Caco-2 (cell line): Measurements from ENCODE around the gene PLCB4. TPM values are rescaled to one million over a fixed set of nuclear protein-coding genes. Genes with fewer than 3 reads are reported as not detected.

ENCODE experiments used
- BruUV-seq: library from RNA; stranded (reverse); fragments of 400-500 nt; replicated peaks from 2 replicates; lab custom pipeline; 2021; lab: Mats Ljungman, UMichigan
- CTCF ChIA-PET: fragments of 300-600 bp; sonication (Branson Sonifier 250); formaldehyde crosslinking; loops from one replicate; lab custom pipeline; 2022; ENCODE audit warnings: antibody characterized with exemption; lab: Charles Lee
- POLR2A ChIA-PET: fragments of 300-600 bp; sonication (Branson Sonifier 250); formaldehyde crosslinking; loops from one replicate; lab custom pipeline; 2022; ENCODE audit warnings: antibody characterized with exemption; lab: Charles Lee
- DNase-seq, 2 experiments: peaks; one replicate each; pipeline versions ENCODE4 v3.0.0 to v3.0.0-alpha.2; 2020 to 2022
- H3K27me3 ChIP-seq: replicated peaks from 2 replicates; pipeline ENCODE4 v1.6.0; 2011; ENCODE audit warnings: low read length; ENCODE audit not compliant: control insufficient read depth, insufficient read depth
- H3K36me3 ChIP-seq: 2 replicates; pipeline ENCODE4 v1.5.1; 2011; ENCODE audit warnings: low read length; ENCODE audit not compliant: control insufficient read depth, insufficient read depth
- H3K4me1 ChIP-seq: fragments of 250-450 bp; sonication (Bioruptor Pico); 2 replicates; pipeline ENCODE4 v1.5.1; 2020; ENCODE audit warnings: mild to moderate bottlenecking
- H3K4me3 ChIP-seq: 2 replicates; pipeline ENCODE4 v1.5.1; 2011; ENCODE audit warnings: low read depth, mild to moderate bottlenecking, control low read depth, low read length
- H3K9me3 ChIP-seq: fragments of 250-450 bp; sonication (Bioruptor Pico); 2 replicates; pipeline ENCODE4 v1.5.1; 2020; ENCODE audit warnings: mild to moderate bottlenecking, moderate library complexity
- H3K27ac Mint-ChIP-seq: one replicate; pipeline ENCODE4 v1.8.0; 2022; ENCODE audit warnings: mixed read lengths; ENCODE audit not compliant: unreplicated experiment
- H3K27me3 Mint-ChIP-seq: one replicate; pipeline ENCODE4 v1.8.0; 2022; ENCODE audit warnings: mixed read lengths; ENCODE audit not compliant: insufficient read depth, unreplicated experiment
- H3K36me3 Mint-ChIP-seq: one replicate; pipeline ENCODE4 v1.8.0; 2022; ENCODE audit warnings: mild to moderate bottlenecking, mixed read lengths; ENCODE audit not compliant: insufficient read depth, unreplicated experiment
- H3K4me1 Mint-ChIP-seq: one replicate; pipeline ENCODE4 v1.8.0; 2022; ENCODE audit warnings: low read depth, mixed read lengths; ENCODE audit not compliant: unreplicated experiment
- H3K4me3 Mint-ChIP-seq: one replicate; pipeline ENCODE4 v1.8.0; 2022; ENCODE audit warnings: mild to moderate bottlenecking, moderate library complexity, mixed read lengths; ENCODE audit not compliant: unreplicated experiment
- H3K9me3 Mint-ChIP-seq: one replicate; pipeline ENCODE4 v1.8.0; 2022; ENCODE audit warnings: mixed read lengths; ENCODE audit not compliant: unreplicated experiment
- CTCF ChIP-seq, 2 experiments: fragments of 200-600 bp in 1 of 2; IDR thresholded peaks; 1 replicate in 1 of 2; 2 replicates in 1 of 2; pipeline versions ENCODE4 v1.5.1 to v1.8.0; 2011 to 2022; ENCODE audit warnings: antibody characterized with exemption in 1 of 2, control low read depth in 1 of 2, inconsistent platforms in 1 of 2, low read depth in 1 of 2, low read length in 1 of 2, mild to moderate bottlenecking in 1 of 2, moderate library complexity in 1 of 2; ENCODE audit not compliant: insufficient read depth in 1 of 2, severe bottlenecking in 1 of 2, unreplicated experiment in 1 of 2
- intact Hi-C: fragments of 100-400 bp; cut with micrococcal nuclease; formaldehyde crosslinking; loops from one replicate; pipeline ENCODE4 v1.10.0; 2022; ENCODE audit not compliant: unreplicated experiment
- total RNA-seq: library from RNA; stranded (reverse); gene quantifications from 2 replicates; pipeline ENCODE4 v1.2.3, GENCODE V29; 2022

PLCB4 gene
- total RNA-seq, 1 experiment from 2014 or later: 3.0 TPM

- no peaks in the 10 kb centered on the region for H3K4me1 Mint-ChIP-seq
- no peaks in the 10 kb centered on the region for H3K9me3 Mint-ChIP-seq
- no peak overlapping the region for H3K4me3 Mint-ChIP-seq
- CTCF ChIA-PET: no interaction called here
- intact Hi-C loops: no loop called here
- H3K27ac Mint-ChIP-seq: no peak overlapping the region
- Histone ChIP-seq H3K36me3 (no peaks in the 10 kb centered on the region), H3K27me3 (no peaks in the 10 kb centered on the region), H3K9me3 (no peaks in the 10 kb centered on the region), H3K4me1 (no peaks in the 10 kb centered on the region; the same call in 1 of the 2 replicates), H3K4me3 (no peak overlapping the region)
- H3K36me3 Mint-ChIP-seq: no peaks in the 10 kb centered on the region
- no TSS peak for BruUV-seq
- TF ChIP-seq CTCF (IDR thresholded peaks at IDR 0.05; ENCODE audit: insufficient read depth in 1 of 2, low read depth in 1 of 2, low read length in 1 of 2, severe bottlenecking in 1 of 2, unreplicated experiment in 1 of 2): no peak
- DNase-seq: no peak
- H3K27me3 Mint-ChIP-seq: peaks cover 3% of the 10 kb centered on the region
- POLR2A ChIA-PET: no interaction called here
Measured at GRCh38 chr20:9198460-9198859, 129.6 kb downstream of the PLCB4 start.

- H3K4me3 ChIP-seq: no peak overlapping the region
- ChIA-PET POLR2A (no interaction called here), CTCF (no interaction called here)
- BruUV-seq: no TSS peak
- no peaks in the 10 kb centered on the region for H3K9me3 ChIP-seq
- H3K27ac Mint-ChIP-seq: no peak overlapping the region
- no peaks in the 10 kb centered on the region for H3K4me1 Mint-ChIP-seq
- no peak for DNase-seq
- intact Hi-C loops: no loop called here
- H3K27me3 ChIP-seq: no peaks in the 10 kb centered on the region
- H3K4me3 Mint-ChIP-seq: no peak overlapping the region
- no peak for TF ChIP-seq CTCF (IDR thresholded peaks at IDR 0.05; ENCODE audit: insufficient read depth in 1 of 2, low read depth in 1 of 2, low read length in 1 of 2, severe bottlenecking in 1 of 2, unreplicated experiment in 1 of 2)
- H3K36me3 Mint-ChIP-seq: no peaks in the 10 kb centered on the region
- no peaks in the 10 kb centered on the region; the same call in 1 of the 2 replicates for H3K4me1 ChIP-seq
- H3K9me3 Mint-ChIP-seq: no peaks in the 10 kb centered on the region
- peaks cover 3% of the 10 kb centered on the region for H3K27me3 Mint-ChIP-seq
- H3K36me3 ChIP-seq: no peaks in the 10 kb centered on the region
Measured at GRCh38 chr20:9200196-9200595, 131.3 kb downstream of the PLCB4 start.

GRCh38 chr20:9200620-9201019, 131.7 kb downstream of the PLCB4 start:
- CTCF ChIA-PET: no interaction called here
- Mint-ChIP-seq H3K4me3 (no peak overlapping the region), H3K27me3 (peaks cover 3% of the 10 kb centered on the region), H3K27ac (no peak overlapping the region), H3K9me3 (no peaks in the 10 kb centered on the region), H3K36me3 (no peaks in the 10 kb centered on the region), H3K4me1 (no peaks in the 10 kb centered on the region)
- no peaks in the 10 kb centered on the region for H3K9me3 ChIP-seq
- H3K27me3 ChIP-seq: no peaks in the 10 kb centered on the region
- POLR2A ChIA-PET: no interaction called here
- H3K4me3 ChIP-seq: no peak overlapping the region
- intact Hi-C loops: no loop called here
- TF ChIP-seq CTCF (IDR thresholded peaks at IDR 0.05; ENCODE audit: insufficient read depth in 1 of 2, low read depth in 1 of 2, low read length in 1 of 2, severe bottlenecking in 1 of 2, unreplicated experiment in 1 of 2): no peak
- DNase-seq: no peak
- H3K4me1 ChIP-seq: no peaks in the 10 kb centered on the region; the same call in 1 of the 2 replicates
- no TSS peak for BruUV-seq
- no peaks in the 10 kb centered on the region for H3K36me3 ChIP-seq
